HG03439 (cell line): ENCODE measurements around the gene NCCRP1.

ENCODE experiments used
- ATAC-seq: cut with Tn5 transposase; IDR thresholded peaks from one replicate; pipeline ENCODE4 v1.9.1; 2021; ENCODE audit warnings: mild to moderate bottlenecking, moderate library complexity; ENCODE audit not compliant: unreplicated experiment

Gene NCCRP1

GRCh38 chr19:39164289-39164688 lies 32.5 kb upstream of the NCCRP1 start:
- no peak for ATAC-seq

GRCh38 chr19:39165857-39166256 lies 30.9 kb upstream of the NCCRP1 start:
- ATAC-seq, result no peak

DNA sequence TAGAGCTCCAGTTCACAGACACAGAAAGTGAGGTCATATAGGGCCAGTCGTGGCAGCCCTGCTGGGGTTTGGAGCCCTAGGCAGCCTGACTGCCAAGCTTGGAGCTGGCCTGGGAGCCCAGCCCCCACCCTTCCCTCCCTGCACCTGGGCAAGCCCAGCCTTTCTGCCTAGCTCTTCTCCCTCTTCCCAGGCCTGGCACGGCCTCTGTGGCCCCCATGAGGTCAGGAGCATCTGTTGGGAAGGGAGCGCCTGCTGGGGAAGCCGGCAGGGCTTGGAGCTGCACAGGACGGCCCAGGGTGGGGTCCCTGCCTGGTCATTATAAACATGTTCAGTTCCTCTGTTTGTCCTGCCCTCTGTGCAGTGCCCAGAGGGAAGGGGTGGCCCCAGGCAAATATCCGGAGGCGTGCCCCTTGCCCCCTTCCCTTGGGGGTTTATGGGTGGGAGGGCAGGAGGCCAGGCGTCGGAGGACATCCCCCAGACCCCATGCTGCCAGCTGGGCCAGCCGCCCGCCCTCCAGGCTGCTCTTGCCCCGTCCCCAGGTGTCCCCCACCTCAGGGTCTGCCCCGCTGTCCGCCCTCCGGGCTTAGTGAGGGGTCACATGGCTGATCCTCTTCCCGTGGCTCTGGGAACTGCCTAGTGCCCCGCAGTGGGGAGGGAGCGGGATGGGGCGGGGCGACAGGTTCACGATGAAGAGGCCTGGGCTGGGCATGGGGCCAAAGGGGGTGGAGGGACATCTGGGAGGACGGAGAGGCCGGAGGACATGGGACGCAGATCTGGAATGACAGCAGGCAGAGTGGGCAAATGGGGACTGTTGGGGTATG lies 30.0 kb upstream of the NCCRP1 start:
- no peak for ATAC-seq

- no peak for ATAC-seq
Measured at GRCh38 chr19:39167461-39168257, 29.1 kb upstream of the NCCRP1 start.

GRCh38 chr19:39168258-39169142 lies 28.3 kb upstream of the NCCRP1 start:
- no peak for ATAC-seq

DNA sequence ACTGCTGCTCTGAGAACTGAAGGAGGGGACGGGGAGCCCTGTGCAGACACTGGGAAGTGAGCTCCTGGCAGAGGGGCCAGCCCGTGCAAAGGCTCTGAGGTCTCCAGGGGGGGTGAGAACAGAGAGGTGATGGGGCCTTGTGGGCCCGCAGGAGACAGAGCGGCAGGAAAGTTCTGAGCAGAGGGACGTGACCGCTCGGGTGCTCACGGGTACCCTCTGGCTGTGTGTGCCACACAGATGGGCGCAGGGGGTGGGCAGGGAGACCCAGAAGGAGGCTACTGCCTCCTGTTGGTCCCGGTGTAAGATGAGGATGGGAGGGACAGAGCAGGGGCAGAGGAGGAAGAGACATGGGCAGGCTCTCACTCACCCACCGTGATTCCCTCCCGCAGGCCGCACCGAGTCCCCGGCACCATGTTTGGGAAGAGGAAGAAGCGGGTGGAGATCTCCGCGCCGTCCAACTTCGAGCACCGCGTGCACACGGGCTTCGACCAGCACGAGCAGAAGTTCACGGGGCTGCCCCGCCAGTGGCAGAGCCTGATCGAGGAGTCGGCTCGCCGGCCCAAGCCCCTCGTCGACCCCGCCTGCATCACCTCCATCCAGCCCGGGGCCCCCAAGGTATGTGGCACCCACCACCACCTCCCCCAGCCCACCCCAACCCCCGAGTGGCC lies 27.5 kb upstream of the NCCRP1 start:
- no peak for ATAC-seq

- ATAC-seq, result no peak
Measured at GRCh38 chr19:39170386-39171231, 26.2 kb upstream of the NCCRP1 start.

- ATAC-seq, result no peak
Measured at GRCh38 chr19:39171479-39172465, 25.0 kb upstream of the NCCRP1 start.

- no peak for ATAC-seq
Measured at GRCh38 chr19:39172700-39173501, 23.9 kb upstream of the NCCRP1 start.

DNA sequence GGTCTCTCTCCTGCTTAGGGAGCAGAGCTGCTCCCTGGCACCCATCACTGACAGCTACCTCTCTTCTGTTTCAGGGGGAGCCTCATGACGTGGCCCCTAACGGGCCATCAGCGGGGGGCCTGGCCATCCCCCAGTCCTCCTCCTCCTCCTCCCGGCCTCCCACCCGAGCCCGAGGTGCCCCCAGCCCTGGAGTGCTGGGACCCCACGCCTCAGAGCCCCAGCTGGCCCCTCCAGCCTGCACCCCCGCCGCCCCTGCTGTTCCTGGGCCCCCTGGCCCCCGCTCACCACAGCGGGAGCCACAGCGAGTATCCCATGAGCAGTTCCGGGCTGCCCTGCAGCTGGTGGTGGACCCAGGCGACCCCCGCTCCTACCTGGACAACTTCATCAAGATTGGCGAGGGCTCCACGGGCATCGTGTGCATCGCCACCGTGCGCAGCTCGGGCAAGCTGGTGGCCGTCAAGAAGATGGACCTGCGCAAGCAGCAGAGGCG lies 23.2 kb upstream of the NCCRP1 start:
- ATAC-seq, result no peak

GRCh38 chr19:39174142-39174541 lies 22.6 kb upstream of the NCCRP1 start:
- ATAC-seq, result no peak

DNA sequence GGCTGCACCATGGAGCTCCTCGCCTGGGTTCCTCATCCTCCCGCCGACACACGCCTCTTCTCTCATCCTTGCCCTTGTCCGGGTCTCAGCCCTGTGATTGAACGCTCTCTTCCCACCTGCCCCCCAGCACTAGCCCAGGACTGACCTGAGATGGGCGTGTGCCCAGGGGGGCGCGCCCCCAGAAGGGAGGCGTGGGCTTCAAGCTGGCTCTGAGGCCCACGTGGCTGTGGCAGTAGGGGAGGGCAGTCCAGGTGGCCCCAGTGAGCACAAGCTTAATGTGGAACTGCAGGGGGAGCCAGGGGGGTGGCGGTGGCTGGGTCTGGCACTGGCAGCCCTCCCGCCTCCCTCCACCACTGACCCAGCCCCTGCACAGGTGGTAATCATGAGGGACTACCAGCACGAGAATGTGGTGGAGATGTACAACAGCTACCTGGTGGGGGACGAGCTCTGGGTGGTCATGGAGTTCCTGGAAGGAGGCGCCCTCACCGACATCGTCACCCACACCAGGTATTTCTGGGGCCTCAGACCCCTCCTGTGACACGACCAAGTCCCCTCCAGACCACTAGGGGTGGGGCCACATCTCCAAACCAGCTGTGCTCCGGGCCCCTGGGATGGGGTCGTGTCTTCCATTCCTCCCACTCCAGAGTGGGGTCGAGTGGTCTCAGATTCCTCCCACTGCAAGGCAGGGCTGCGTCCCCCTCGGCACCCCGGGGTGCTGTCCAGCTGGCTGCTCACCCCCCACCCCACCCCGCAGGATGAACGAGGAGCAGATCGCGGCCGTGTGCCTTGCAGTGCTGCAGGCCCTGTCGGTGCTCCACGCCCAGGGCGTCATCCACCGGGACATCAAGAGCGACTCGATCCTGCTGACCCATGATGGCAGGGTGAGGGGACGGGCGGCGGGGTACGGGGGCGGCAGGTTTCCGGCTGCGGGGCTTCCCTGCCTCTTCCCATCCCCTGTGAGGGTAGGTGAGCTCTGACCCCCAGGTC lies 21.9 kb upstream of the NCCRP1 start:
- ATAC-seq, result no peak

DNA sequence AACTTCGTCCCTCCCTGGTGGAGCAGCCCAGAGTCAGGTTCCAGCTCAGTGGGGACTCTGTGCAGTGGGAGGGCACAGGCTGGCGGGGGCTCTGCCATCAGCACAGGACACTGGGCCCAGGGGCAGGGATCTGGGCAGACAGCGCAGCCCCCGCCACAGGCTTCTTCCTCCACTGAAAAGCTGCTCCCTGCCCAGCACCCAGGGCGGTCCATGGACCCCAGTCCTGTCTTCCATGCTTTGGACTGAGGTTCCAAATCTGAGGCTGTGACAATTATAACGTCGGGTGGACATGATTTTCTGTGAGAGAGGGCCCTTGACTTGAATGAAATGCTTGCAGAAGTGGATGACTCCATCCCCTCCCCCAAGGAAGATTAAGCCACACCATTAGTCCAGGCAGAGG lies 21.2 kb upstream of the NCCRP1 start:
- ATAC-seq, result no peak

- ATAC-seq, result no peak
Measured at GRCh38 chr19:39177110-39177699, 19.6 kb upstream of the NCCRP1 start.

GRCh38 chr19:39177736-39178135 lies 19.0 kb upstream of the NCCRP1 start:
- no peak for ATAC-seq
